ENCODE measurements around the gene C22orf31. TPM values are rescaled to one million over a fixed set of nuclear protein-coding genes. Genes with fewer than 3 reads are reported as not detected.

C22orf31 gene
- total RNA-seq, 1 donor, result not detected

DNA sequence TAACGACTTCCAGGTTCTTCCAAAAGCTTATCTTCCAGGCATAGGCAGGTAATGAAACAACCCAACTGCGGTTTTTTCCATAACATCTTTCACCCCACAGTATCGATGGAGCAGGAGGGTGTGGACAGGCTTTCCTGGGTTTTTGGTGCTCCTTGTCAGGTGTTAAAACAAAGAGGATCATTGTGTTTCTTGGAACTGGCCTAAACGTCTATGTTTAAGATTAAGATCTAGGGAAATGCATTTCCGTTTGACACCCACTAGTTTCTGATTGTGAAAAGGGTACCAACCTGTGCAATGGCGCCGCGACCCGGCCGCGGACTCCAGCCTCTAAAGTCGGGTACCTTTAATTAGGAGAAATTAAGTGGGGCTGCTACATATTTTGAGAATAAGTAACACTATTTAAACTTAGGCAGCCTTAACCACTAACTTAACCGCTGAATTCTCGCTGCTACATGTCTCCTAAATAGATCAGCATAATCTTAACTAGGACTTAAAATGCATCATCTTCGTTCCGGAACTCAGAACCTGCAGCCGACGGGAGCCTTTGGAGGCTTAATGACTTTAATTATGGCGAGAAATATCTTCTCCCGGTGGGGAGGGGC, 31.5 kb downstream of the C22orf31 start:
- H3K4me3 ChIP-seq (ENCODE audit: low read depth, low read length), result peak overlapping the region; percentile 42
- TF ChIP-seq CTCF (IDR thresholded peaks at IDR 0.05; ENCODE audit: insufficient read depth, low read length), result no peak
- peak; percentile 25 for DNase-seq (ENCODE audit: low read depth)

- no peak overlapping the region for H3K4me3 ChIP-seq (ENCODE audit: low read depth, low read length)
- no peak for DNase-seq (ENCODE audit: low read depth)
- TF ChIP-seq CTCF (IDR thresholded peaks at IDR 0.05; ENCODE audit: insufficient read depth, low read length), result no peak
Measured at GRCh38 chr22:29029202-29030000, 32.2 kb downstream of the C22orf31 start.

- DNase-seq (ENCODE audit: low read depth), result no peak
- TF ChIP-seq CTCF (IDR thresholded peaks at IDR 0.05; ENCODE audit: insufficient read depth, low read length), result no peak
Measured at GRCh38 chr22:29028468-29028867, 33.2 kb downstream of the C22orf31 start.

DNA sequence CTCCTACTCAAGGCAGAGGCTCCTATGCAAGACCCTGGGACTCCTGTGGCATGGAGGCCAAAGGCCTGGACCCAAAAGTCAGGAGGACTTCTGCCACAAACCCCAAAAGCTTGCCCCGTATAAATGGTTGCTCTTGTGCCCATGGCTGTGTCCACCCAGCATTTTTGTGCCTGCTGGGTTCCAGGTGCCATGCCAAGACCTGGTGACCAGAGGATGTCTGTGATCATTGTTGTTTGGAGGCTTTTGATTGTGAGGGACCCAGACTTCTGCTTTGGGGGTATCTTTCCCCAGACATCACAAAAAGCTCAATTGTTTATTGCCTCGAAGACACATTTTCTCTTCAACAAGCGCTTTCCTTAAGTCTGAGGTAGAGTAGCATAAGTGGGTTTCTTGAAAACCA, 35.1 kb downstream of the C22orf31 start:
- no peak for TF ChIP-seq CTCF (IDR thresholded peaks at IDR 0.05; ENCODE audit: insufficient read depth, low read length)
- DNase-seq (ENCODE audit: low read depth), result no peak
- H3K4me3 ChIP-seq (ENCODE audit: low read depth, low read length), result no peak overlapping the region

More at GRCh38 chr22:29028468-29028867, 33.2 kb downstream of the C22orf31 start:
- H3K4me3 ChIP-seq (ENCODE audit: low read depth, low read length), result no peak overlapping the region

GRCh38 chr22:29023172-29023796, 38.3 kb downstream of the C22orf31 start:
- DNase-seq (ENCODE audit: low read depth), result no peak
- TF ChIP-seq CTCF (IDR thresholded peaks at IDR 0.05; ENCODE audit: insufficient read depth, low read length), result no peak
- no peak overlapping the region for H3K4me3 ChIP-seq (ENCODE audit: low read depth, low read length)

DNA sequence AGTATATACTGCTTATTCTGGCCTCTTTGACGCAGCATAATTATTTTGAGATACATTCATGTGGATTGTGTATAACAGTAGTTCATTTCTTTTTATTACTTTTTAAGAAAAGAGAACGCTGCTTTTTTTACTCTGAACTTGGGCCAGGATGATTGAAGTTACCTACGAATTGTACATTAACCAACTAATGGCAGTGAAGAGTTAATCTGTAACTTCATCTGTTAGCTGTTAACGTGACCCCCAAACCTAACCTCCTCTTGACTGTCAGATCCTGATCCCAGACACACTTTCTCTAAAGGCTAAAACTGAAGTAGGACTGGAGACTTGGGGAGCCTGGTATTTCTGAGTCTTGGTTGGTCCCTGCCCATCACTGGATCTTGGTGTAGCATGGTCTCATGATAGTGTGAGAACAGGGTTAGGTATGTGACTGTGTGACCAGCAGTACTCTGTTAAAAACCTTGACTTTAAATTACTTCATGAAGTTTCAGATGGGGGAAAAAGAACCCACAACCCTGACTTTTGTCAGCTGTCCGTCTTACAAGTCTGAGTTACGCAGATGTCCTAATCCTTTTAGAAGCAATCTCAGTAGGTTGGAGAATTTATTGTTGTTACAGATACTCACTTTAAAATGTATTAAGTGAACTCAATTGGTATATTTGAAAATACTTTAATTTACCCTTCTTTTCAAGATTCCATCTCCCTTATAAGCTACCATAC, 39.4 kb downstream of the C22orf31 start:
- DNase-seq (ENCODE audit: low read depth), result no peak
- no peak for TF ChIP-seq CTCF (IDR thresholded peaks at IDR 0.05; ENCODE audit: insufficient read depth, low read length)

More for the DNA sequence above, 39.4 kb downstream of the C22orf31 start:
- H3K4me3 ChIP-seq (ENCODE audit: low read depth, low read length), result no peak overlapping the region

Data from fibroblast of the aortic adventitia (primary cell).